Measurements from ENCODE around the gene ZDBF2. TPM values are rescaled to one million over a fixed set of nuclear protein-coding genes. Genes with fewer than 3 reads are reported as not detected.

Gene ZDBF2
- total RNA-seq, 6 donors from 2014 or later: 2.2 to 11.7 (median 6.2) TPM

- TF ChIP-seq CTCF (IDR thresholded peaks at IDR 0.05) (no peak), POLR2AphosphoS5 (IDR thresholded peaks at IDR 0.05) (no peak), EP300 (IDR thresholded peaks at IDR 0.05) (no peak), POLR2A (IDR thresholded peaks at IDR 0.05) (no peak)
- Histone ChIP-seq H3K9me3 (no peaks in the 10 kb centered on the region), H3K36me3 (no peaks in the 10 kb centered on the region), H3K27ac (no peak overlapping the region), H3K27me3 (no peaks in the 10 kb centered on the region), H3K4me3 (no peak overlapping the region), H3K4me1 (no peaks in the 10 kb centered on the region)
- WGBS, 2 donors: 56 to 58% methylated on average over 4 of the region's 4 CpGs
- ATAC-seq (ENCODE audit: low FRiP score in 2 of 2): no peak
- no peak for DNase-seq
Observed at GRCh38 chr2:206343144-206343543, 68.7 kb downstream of the ZDBF2 start.

GRCh38 chr2:206343816-206344215 is 69.4 kb downstream of the ZDBF2 start:
- Histone ChIP-seq H3K4me1 (no peaks in the 10 kb centered on the region), H3K4me3 (no peak overlapping the region), H3K36me3 (no peaks in the 10 kb centered on the region), H3K27ac (no peak overlapping the region), H3K9me3 (no peaks in the 10 kb centered on the region), H3K27me3 (no peaks in the 10 kb centered on the region)
- WGBS, 2 donors: 70 to 85% methylated on average over 1 of the region's 1 CpG
- DNase-seq (no peak), ATAC-seq (ENCODE audit: low FRiP score in 2 of 2) (no peak)
- TF ChIP-seq POLR2A (IDR thresholded peaks at IDR 0.05): no peak
- TF ChIP-seq CTCF (IDR thresholded peaks at IDR 0.05): no peak
- no peak for TF ChIP-seq EP300 (IDR thresholded peaks at IDR 0.05)
- no peak for TF ChIP-seq POLR2AphosphoS5 (IDR thresholded peaks at IDR 0.05)

GRCh38 chr2:206345606-206346005 is 71.1 kb downstream of the ZDBF2 start:
- Histone ChIP-seq H3K36me3 (no peaks in the 10 kb centered on the region), H3K27me3 (no peaks in the 10 kb centered on the region), H3K4me1 (no peaks in the 10 kb centered on the region), H3K4me3 (no peak overlapping the region), H3K9me3 (peaks cover 0 to 3% (median 0%) of the 10 kb centered on the region in 4 donors), H3K27ac (no peak overlapping the region)
- DNase-seq (no peak), ATAC-seq (ENCODE audit: low FRiP score in 2 of 2) (no peak)
- WGBS, 2 donors: 87 to 89% methylated on average over 3 of the region's 3 CpGs
- TF ChIP-seq POLR2AphosphoS5 (IDR thresholded peaks at IDR 0.05) (no peak), CTCF (IDR thresholded peaks at IDR 0.05) (no peak), POLR2A (IDR thresholded peaks at IDR 0.05) (no peak), EP300 (IDR thresholded peaks at IDR 0.05) (no peak)

GRCh38 chr2:206349375-206349774 is 74.9 kb downstream of the ZDBF2 start:
- Histone ChIP-seq H3K27ac (no peak overlapping the region), H3K27me3 (no peaks in the 10 kb centered on the region), H3K4me3 (no peak overlapping the region), H3K9me3 (peaks cover 0 to 3% (median 0%) of the 10 kb centered on the region in 4 donors), H3K36me3 (no peaks in the 10 kb centered on the region), H3K4me1 (no peaks in the 10 kb centered on the region)
- TF ChIP-seq EP300 (IDR thresholded peaks at IDR 0.05) (no peak), POLR2A (IDR thresholded peaks at IDR 0.05) (no peak), POLR2AphosphoS5 (IDR thresholded peaks at IDR 0.05) (no peak), CTCF (IDR thresholded peaks at IDR 0.05) (no peak)
- no peak for DNase-seq
- ATAC-seq (ENCODE audit: low FRiP score in 2 of 2): no peak
- 74 to 80% methylated on average over 1 to 3 of the region's 3 CpGs for WGBS, 2 donors

GRCh38 chr2:206352571-206352970 is 78.1 kb downstream of the ZDBF2 start:
- TF ChIP-seq POLR2A (IDR thresholded peaks at IDR 0.05) (no peak), POLR2AphosphoS5 (IDR thresholded peaks at IDR 0.05) (no peak), CTCF (IDR thresholded peaks at IDR 0.05) (no peak), EP300 (IDR thresholded peaks at IDR 0.05) (no peak)
- Histone ChIP-seq H3K4me1 (no peaks in the 10 kb centered on the region), H3K27me3 (no peaks in the 10 kb centered on the region), H3K27ac (no peak overlapping the region), H3K9me3 (peaks cover 0 to 3% (median 0%) of the 10 kb centered on the region in 4 donors), H3K36me3 (no peaks in the 10 kb centered on the region), H3K4me3 (no peak overlapping the region)
- DNase-seq: no peak
- WGBS, 2 donors: 54 to 61% methylated on average over 1 of the region's 1 CpG
- ATAC-seq (ENCODE audit: low FRiP score in 2 of 2): no peak

All from upper lobe of left lung (tissue), 6 donors.